BJ (cell line): ENCODE results near the gene VPS50. TPM values are rescaled to one million over a fixed set of nuclear protein-coding genes. Genes with fewer than 3 reads are reported as not detected.

Experiments
- CTCF ChIA-PET: fragments of 350-600 bp; formaldehyde crosslinking; extraction: SDS; loops from one replicate; lab custom pipeline; 2021; ENCODE audit warnings: antibody characterized with exemption, inconsistent platforms; lab: Yijun Ruan, JAX
- POLR2A ChIA-PET: fragments of 300-600 bp; sonication (Branson Sonifier 250); formaldehyde crosslinking; extraction: SDS; loops from one replicate; lab custom pipeline; 2021; ENCODE audit warnings: antibody characterized with exemption; lab: Charles Lee
- DNase-seq: peaks from one replicate; pipeline ENCODE4 v3.0.0-alpha.2; 2011; ENCODE audit warnings: low read depth
- H3K27me3 ChIP-seq: 2 replicates; pipeline ENCODE4 v1.6.0; 2011; ENCODE audit warnings: low read length; ENCODE audit not compliant: control insufficient read depth, insufficient read depth
- H3K36me3 ChIP-seq: 2 replicates; pipeline ENCODE4 v1.5.1; 2011; ENCODE audit warnings: low read length; ENCODE audit not compliant: control insufficient read depth, insufficient read depth
- H3K4me3 ChIP-seq: 2 replicates; pipeline ENCODE4 v1.5.1; 2011; ENCODE audit warnings: low read depth, mild to moderate bottlenecking, control low read depth, low read length
- polyA plus RNA-seq: library from polyadenylated mRNA; depleted of rRNA; stranded (reverse); fragments of >200 nt; gene quantifications from 2 replicates; pipeline ENCODE4 v1.2.3, GENCODE V29; 2011
- TF ChIP-seq, protein P1 (sequence below): IDR thresholded peaks from 2 replicates; pipeline ENCODE4 v1.5.1; 2011; ENCODE audit warnings: low read depth, mild to moderate bottlenecking, control low read depth, inconsistent platforms, low read length, moderate library complexity; ENCODE audit not compliant: insufficient read depth

The VPS50 gene
- polyA plus RNA-seq, 1 experiment = 10.9 TPM

DNA sequence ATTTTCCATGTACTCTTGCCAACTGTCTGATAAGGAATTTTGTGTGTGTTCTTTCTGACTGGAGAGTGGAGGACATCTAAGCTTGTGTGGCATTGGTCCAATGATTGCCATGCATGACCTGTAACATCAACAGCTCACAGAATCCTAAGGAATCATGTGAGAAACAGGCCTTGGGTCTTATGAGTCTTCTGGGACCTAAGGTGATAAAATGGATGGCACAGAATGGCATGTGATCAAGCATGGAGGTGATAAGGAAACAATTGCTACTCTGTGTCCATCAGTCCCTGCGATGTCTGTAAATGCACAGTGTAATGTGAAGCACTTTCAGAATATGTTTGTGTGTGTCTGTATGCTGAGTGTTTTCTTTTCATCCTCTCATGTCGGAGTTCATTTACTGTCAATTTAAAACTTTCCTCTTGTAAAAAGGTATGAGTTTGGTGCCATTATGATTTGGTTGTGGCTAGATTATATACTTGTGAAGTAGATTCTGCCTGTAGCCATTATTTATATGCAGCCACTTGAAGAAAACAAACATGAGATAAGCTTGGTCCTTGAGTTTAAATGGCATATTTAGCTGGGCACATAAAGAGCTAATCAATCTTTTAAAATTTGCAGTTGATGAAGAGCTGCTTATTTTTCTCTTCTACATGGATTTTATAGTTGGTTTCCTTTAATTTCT lies 127.5 kb downstream of the VPS50 start:
- CTCF ChIA-PET = interaction anchor here (0.6 to 1.4 kb wide), 3 partner anchors 14 to 396 kb away, joined by 3 read pairs; no protein-coding TSS in a partner anchor
- POLR2A ChIA-PET = interaction anchor here (0.7 kb wide), 1 partner anchor 42 kb away, joined by 3 read pairs; no protein-coding TSS in a partner anchor
- Histone ChIP-seq H3K4me3 (no peak overlapping the region), H3K27me3 (no peaks in the 10 kb centered on the region), H3K36me3 (peaks cover 1% of the 10 kb centered on the region; the same call in 1 of the 2 replicates)
- TF ChIP-seq, protein P1, sequence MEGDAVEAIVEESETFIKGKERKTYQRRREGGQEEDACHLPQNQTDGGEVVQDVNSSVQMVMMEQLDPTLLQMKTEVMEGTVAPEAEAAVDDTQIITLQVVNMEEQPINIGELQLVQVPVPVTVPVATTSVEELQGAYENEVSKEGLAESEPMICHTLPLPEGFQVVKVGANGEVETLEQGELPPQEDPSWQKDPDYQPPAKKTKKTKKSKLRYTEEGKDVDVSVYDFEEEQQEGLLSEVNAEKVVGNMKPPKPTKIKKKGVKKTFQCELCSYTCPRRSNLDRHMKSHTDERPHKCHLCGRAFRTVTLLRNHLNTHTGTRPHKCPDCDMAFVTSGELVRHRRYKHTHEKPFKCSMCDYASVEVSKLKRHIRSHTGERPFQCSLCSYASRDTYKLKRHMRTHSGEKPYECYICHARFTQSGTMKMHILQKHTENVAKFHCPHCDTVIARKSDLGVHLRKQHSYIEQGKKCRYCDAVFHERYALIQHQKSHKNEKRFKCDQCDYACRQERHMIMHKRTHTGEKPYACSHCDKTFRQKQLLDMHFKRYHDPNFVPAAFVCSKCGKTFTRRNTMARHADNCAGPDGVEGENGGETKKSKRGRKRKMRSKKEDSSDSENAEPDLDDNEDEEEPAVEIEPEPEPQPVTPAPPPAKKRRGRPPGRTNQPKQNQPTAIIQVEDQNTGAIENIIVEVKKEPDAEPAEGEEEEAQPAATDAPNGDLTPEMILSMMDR = no peak
- DNase-seq = no peak

DNA sequence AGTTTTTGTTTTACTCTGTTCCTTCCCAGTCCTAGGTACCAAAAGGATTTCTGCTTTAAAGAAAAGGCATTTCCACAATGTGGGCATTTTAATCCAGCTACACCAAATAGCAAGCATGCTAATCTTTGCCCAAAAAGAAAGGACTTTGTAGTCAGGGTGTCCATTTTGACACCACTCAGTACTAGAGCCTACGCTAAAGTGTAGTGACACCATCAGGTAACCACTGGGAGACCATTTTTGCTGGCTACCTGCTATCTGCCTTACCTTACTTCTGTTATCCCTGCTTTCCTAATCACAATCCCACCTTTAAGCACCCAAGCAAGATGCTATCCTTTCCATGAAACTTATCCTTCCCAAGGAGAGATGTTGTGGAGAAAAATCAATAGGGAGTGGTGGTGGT lies 129.7 kb downstream of the VPS50 start:
- ChIA-PET POLR2A (no interaction called here), CTCF (interaction anchor here (4.5 kb wide), 1 partner anchor 13 kb away, joined by 19 read pairs; no protein-coding TSS in a partner anchor)
- peaks cover 1% of the 10 kb centered on the region; the same call in 1 of the 2 replicates for H3K36me3 ChIP-seq
- no peak overlapping the region for H3K4me3 ChIP-seq
- TF ChIP-seq, protein P1 = no peak
- DNase-seq = no peak
- no peaks in the 10 kb centered on the region for H3K27me3 ChIP-seq

DNA sequence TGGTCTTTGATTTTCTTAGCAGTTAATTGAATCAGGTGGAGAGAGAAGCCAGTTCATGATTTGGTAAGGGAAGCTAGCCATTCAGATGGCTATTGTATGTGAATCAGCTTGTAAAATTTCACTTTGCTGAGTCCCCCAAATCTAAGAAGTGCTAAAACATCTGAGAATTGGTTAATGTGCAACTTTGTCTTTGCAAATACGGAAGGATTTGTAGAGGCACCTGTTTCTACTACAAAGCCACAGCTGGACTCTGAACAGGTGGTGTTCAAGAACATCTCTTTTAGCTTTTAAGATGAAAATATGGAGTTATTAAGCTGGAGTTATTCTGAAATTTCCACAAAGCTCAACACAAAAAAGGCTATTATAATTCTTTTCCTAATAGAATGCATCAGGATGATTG lies 132.6 kb downstream of the VPS50 start:
- TF ChIP-seq, protein P1 = no peak
- Histone ChIP-seq H3K4me3 (no peak overlapping the region), H3K27me3 (no peaks in the 10 kb centered on the region), H3K36me3 (no peaks in the 10 kb centered on the region)
- CTCF ChIA-PET = interaction anchor here (0.6 to 4.5 kb wide), 4 partner anchors 10 to 72 kb away, joined by 3 to 19 read pairs (median 4); no protein-coding TSS in a partner anchor
- DNase-seq = no peak
- POLR2A ChIA-PET = no interaction called here

DNA sequence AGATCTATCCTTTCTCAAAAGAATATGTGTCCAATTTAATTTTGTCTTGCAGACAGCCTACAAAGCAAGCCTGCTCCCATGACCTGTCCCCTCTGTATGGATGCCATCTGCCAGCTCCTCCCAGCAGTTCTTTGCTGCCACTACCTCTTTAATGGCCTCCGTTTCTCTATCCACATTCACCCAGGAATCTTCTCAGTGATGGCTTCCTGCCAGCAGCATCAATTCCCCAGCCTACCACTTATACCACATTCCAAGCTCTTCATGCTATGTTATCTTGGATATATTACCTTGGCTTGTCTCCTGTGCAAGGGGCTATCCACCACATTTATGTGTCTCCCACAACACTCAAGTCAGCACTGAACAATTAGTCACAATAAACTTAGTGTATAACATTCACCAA lies 133.2 kb downstream of the VPS50 start:
- no peaks in the 10 kb centered on the region for H3K36me3 ChIP-seq
- no peak for DNase-seq
- ChIA-PET CTCF (interaction anchor here (1.2 to 4.5 kb wide), 2 partner anchors 8 to 10 kb away, joined by 3 to 19 read pairs; no protein-coding TSS in a partner anchor), POLR2A (no interaction called here)
- no peaks in the 10 kb centered on the region for H3K27me3 ChIP-seq
- no peak overlapping the region for H3K4me3 ChIP-seq
- TF ChIP-seq, protein P1 = no peak

DNA sequence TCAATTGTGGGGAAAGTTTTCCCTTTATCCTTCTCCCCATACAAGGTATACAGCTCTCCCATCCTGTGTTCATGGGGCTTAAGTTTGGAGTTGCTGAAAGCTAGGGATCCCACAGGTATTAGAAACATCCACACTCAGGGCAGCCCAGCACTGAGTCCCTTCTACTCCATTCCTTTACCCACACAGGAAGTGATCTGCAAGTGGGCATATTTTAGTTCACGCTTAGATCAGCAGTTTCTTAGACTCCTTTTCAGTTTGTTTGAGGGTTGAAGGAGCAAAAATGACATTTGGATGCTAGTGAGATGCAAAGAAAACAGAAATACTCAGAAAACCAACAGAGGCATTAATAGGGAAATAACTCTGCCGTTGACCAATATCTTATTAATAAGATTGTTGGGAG lies 134.7 kb downstream of the VPS50 start:
- TF ChIP-seq, protein P1 = no peak
- CTCF ChIA-PET = interaction anchor here (1.4 to 1.7 kb wide), 2 partner anchors 10 to 121 kb away, joined by 3 to 6 read pairs; no protein-coding TSS in a partner anchor
- H3K36me3 ChIP-seq = no peaks in the 10 kb centered on the region
- POLR2A ChIA-PET = no interaction called here
- DNase-seq = no peak
- no peak overlapping the region for H3K4me3 ChIP-seq
- no peaks in the 10 kb centered on the region for H3K27me3 ChIP-seq
